ENCODE data around the gene OR51M1.
"Not testable (repeated sequence)": the region's sequence is repeated elsewhere in the genome, so short reads cannot be mapped to it uniquely, and the experiment has no call there.

OR51M1 gene
- 0 reads per million in 4 experiments for total RNA-seq

GRCh38 chr11:5383576-5383975, at the start of gene OR51M1:
Gene OR51M1 (plus strand): TSS chr11:5383812. CDS start chr11:5389399, 5,587 bp downstream.
- no peak for DNase-seq

- DNase-seq = no peak
These were observed 48.4 kb upstream of the OR51M1 start for GRCh38 chr11:5335170-5335569.

- no peak for DNase-seq
These were observed 47.3 kb upstream of the OR51M1 start for GRCh38 chr11:5336331-5336730.

- not testable (repeated sequence) for DNase-seq
These were observed 46.4 kb upstream of the OR51M1 start for GRCh38 chr11:5337253-5337652.

- DNase-seq = no peak
These were observed 43.8 kb upstream of the OR51M1 start for GRCh38 chr11:5339771-5340322.

- no peak for DNase-seq
These were observed 39.9 kb upstream of the OR51M1 start, which contains the start of gene OR51B5 for GRCh38 chr11:5343474-5344335. Gene OR51B5 (minus strand): TSS chr11:5343524. CDS start chr11:5343524, 0 bp downstream.

- no peak for DNase-seq
These were observed 37.8 kb upstream of the OR51M1 start for GRCh38 chr11:5345831-5346230.

- no peak for DNase-seq
These were observed 34.9 kb upstream of the OR51M1 start for GRCh38 chr11:5348551-5349194.

- no peak for DNase-seq
These were observed 34.1 kb upstream of the OR51M1 start for GRCh38 chr11:5349550-5349949.

- DNase-seq = no peak
These were observed 32.4 kb upstream of the OR51M1 start, which contains the start of gene OR51B6 for GRCh38 chr11:5351208-5351607. Gene OR51B6 (plus strand): TSS chr11:5351508. CDS start chr11:5351508, 0 bp downstream.

- not testable (repeated sequence) for DNase-seq
These were observed 27.6 kb upstream of the OR51M1 start for GRCh38 chr11:5356031-5356430.

- no peak for DNase-seq
These were observed 21.5 kb upstream of the OR51M1 start for GRCh38 chr11:5362017-5362625.

- no peak for DNase-seq
These were observed 19.9 kb upstream of the OR51M1 start for GRCh38 chr11:5363679-5364078.

- DNase-seq = no peak
These were observed 19.4 kb upstream of the OR51M1 start for GRCh38 chr11:5364214-5364613.

- not testable (repeated sequence) for DNase-seq
These were observed 17.2 kb upstream of the OR51M1 start for GRCh38 chr11:5366365-5366764.

- no peak for DNase-seq
These were observed 16.8 kb upstream of the OR51M1 start for GRCh38 chr11:5366856-5367255.

GRCh38 chr11:5367448-5368074, 16.1 kb upstream of the OR51M1 start:
- DNase-seq = no peak

GRCh38 chr11:5368502-5369043, 15.0 kb upstream of the OR51M1 start:
- no peak for DNase-seq

GRCh38 chr11:5369789-5370188, 13.8 kb upstream of the OR51M1 start:
- no peak for DNase-seq

GRCh38 chr11:5380740-5381342, 2.8 kb upstream of the OR51M1 start:
- DNase-seq = no peak

- DNase-seq = no peak
These were observed 723 bp downstream of the OR51M1 start for GRCh38 chr11:5384335-5384734.

GRCh38 chr11:5390210-5390609, 6.6 kb downstream of the OR51M1 start:
- no peak for DNase-seq
